Ectodermal cell (in vitro differentiated cells): ENCODE data around the gene PRDM16.

Source experiments
- H3K27ac ChIP-seq: 2 replicates; pipeline ENCODE4 v1.7.0; 2013; ENCODE audit warnings: mild to moderate bottlenecking, low read depth, low read length; ENCODE audit not compliant: insufficient read depth, poor library complexity, severe bottlenecking
- H3K27me3 ChIP-seq: 2 replicates; pipeline ENCODE4 v1.7.0; 2013; ENCODE audit warnings: mild to moderate bottlenecking, low read length; ENCODE audit not compliant: insufficient read depth, control insufficient read depth, poor library complexity, severe bottlenecking
- H3K36me3 ChIP-seq: one replicate; pipeline ENCODE4 v1.7.0; 2013; ENCODE audit warnings: low read length; ENCODE audit not compliant: control insufficient read depth, insufficient read depth
- H3K4me1 ChIP-seq: one replicate; pipeline ENCODE4 v1.7.0; 2013; ENCODE audit warnings: low read length; ENCODE audit not compliant: control insufficient read depth, insufficient read depth
- H3K4me3 ChIP-seq: 2 replicates; pipeline ENCODE4 v1.7.0; 2013; ENCODE audit warnings: low read depth, low read length, control low read depth; ENCODE audit not compliant: insufficient read depth
- H3K9me3 ChIP-seq: 2 replicates; pipeline ENCODE4 v1.7.0; 2013; ENCODE audit warnings: mild to moderate bottlenecking, low read length, moderate library complexity; ENCODE audit not compliant: control insufficient read depth
- WGBS, 2 experiments: methylation state at CpG; one replicate each; pipeline ENCODE4 v1.1.7; 2013; ENCODE audit warnings: missing lambda C conversion rate in 2 of 2; 5-methylcytosine and 5-hydroxymethylcytosine counted together

Gene PRDM16

GRCh38 chr1:3183411-3183810 lies 114.4 kb downstream of the PRDM16 start:
- H3K27me3 ChIP-seq: no peaks in the 10 kb centered on the region
- peaks cover 3% of the 10 kb centered on the region for H3K4me1 ChIP-seq
- 80 to 83% methylated on average over 13 of the region's 13 CpGs for WGBS, 2 experiments
- H3K36me3 ChIP-seq: no peaks in the 10 kb centered on the region
- H3K27ac ChIP-seq: no peak overlapping the region
- H3K4me3 ChIP-seq: no peak overlapping the region
- no peaks in the 10 kb centered on the region for H3K9me3 ChIP-seq

GRCh38 chr1:3183813-3184212 lies 114.8 kb downstream of the PRDM16 start:
- no peaks in the 10 kb centered on the region for H3K27me3 ChIP-seq
- H3K27ac ChIP-seq: no peak overlapping the region
- H3K4me3 ChIP-seq: no peak overlapping the region
- 93 to 94% methylated on average over 22 of the region's 22 CpGs for WGBS, 2 experiments
- peaks cover 3% of the 10 kb centered on the region for H3K4me1 ChIP-seq
- no peaks in the 10 kb centered on the region for H3K9me3 ChIP-seq
- no peaks in the 10 kb centered on the region for H3K36me3 ChIP-seq

- H3K36me3 ChIP-seq: no peaks in the 10 kb centered on the region
- WGBS, 2 experiments: 94 to 95% methylated on average over 20 of the region's 20 CpGs
- no peaks in the 10 kb centered on the region for H3K27me3 ChIP-seq
- H3K9me3 ChIP-seq: no peaks in the 10 kb centered on the region
- H3K4me1 ChIP-seq: peaks cover 3% of the 10 kb centered on the region
- H3K27ac ChIP-seq: no peak overlapping the region
- H3K4me3 ChIP-seq: no peak overlapping the region
Observed at GRCh38 chr1:3184666-3185065, 115.7 kb downstream of the PRDM16 start.

- Histone ChIP-seq H3K4me1 (peaks cover 11% of the 10 kb centered on the region), H3K36me3 (no peaks in the 10 kb centered on the region), H3K9me3 (no peaks in the 10 kb centered on the region), H3K27ac (no peak overlapping the region), H3K27me3 (no peaks in the 10 kb centered on the region), H3K4me3 (no peak overlapping the region)
- 90 to 92% methylated on average over 38 of the region's 38 CpGs for WGBS, 2 experiments
Observed at GRCh38 chr1:3185896-3186525, 117.0 kb downstream of the PRDM16 start.

GRCh38 chr1:3186526-3186921 lies 117.5 kb downstream of the PRDM16 start:
- Histone ChIP-seq H3K9me3 (no peaks in the 10 kb centered on the region), H3K27me3 (no peaks in the 10 kb centered on the region), H3K4me1 (peaks cover 11% of the 10 kb centered on the region), H3K27ac (no peak overlapping the region), H3K4me3 (no peak overlapping the region), H3K36me3 (no peaks in the 10 kb centered on the region)
- 83 to 86% methylated on average over 22 of the region's 22 CpGs for WGBS, 2 experiments

GRCh38 chr1:3187415-3188149 lies 118.6 kb downstream of the PRDM16 start:
- 93 to 94% methylated on average over 21 of the region's 21 CpGs for WGBS, 2 experiments
- Histone ChIP-seq H3K27ac (no peak overlapping the region), H3K4me3 (no peak overlapping the region), H3K27me3 (no peaks in the 10 kb centered on the region), H3K36me3 (no peaks in the 10 kb centered on the region), H3K9me3 (no peaks in the 10 kb centered on the region), H3K4me1 (peaks cover 11% of the 10 kb centered on the region)

GRCh38 chr1:3188150-3188971 lies 119.4 kb downstream of the PRDM16 start:
- WGBS, 2 experiments: 88 to 89% methylated on average over 34 of the region's 34 CpGs
- Histone ChIP-seq H3K9me3 (no peaks in the 10 kb centered on the region), H3K4me1 (peaks cover 11% of the 10 kb centered on the region), H3K27me3 (no peaks in the 10 kb centered on the region), H3K27ac (no peak overlapping the region), H3K36me3 (no peaks in the 10 kb centered on the region), H3K4me3 (no peak overlapping the region)

- Histone ChIP-seq H3K9me3 (no peaks in the 10 kb centered on the region), H3K4me3 (no peak overlapping the region), H3K4me1 (peaks cover 7% of the 10 kb centered on the region), H3K27me3 (no peaks in the 10 kb centered on the region), H3K27ac (no peak overlapping the region), H3K36me3 (no peaks in the 10 kb centered on the region)
- 72% methylated on average over 32 of the region's 32 CpGs for WGBS, 2 experiments
Observed at GRCh38 chr1:3190256-3191041, 121.4 kb downstream of the PRDM16 start.

GRCh38 chr1:3192361-3192760 lies 123.4 kb downstream of the PRDM16 start:
- 91 to 92% methylated on average over 6 of the region's 6 CpGs for WGBS, 2 experiments
- no peaks in the 10 kb centered on the region for H3K36me3 ChIP-seq
- H3K4me3 ChIP-seq: no peak overlapping the region
- H3K27me3 ChIP-seq: no peaks in the 10 kb centered on the region
- no peaks in the 10 kb centered on the region for H3K9me3 ChIP-seq
- H3K27ac ChIP-seq: no peak overlapping the region
- H3K4me1 ChIP-seq: peaks cover 10% of the 10 kb centered on the region
